CD4-positive, CD25-positive, alpha-beta regulatory T cell (primary cell): ENCODE results near the gene COL4A2. TPM values are rescaled to one million over a fixed set of nuclear protein-coding genes. Genes with fewer than 3 reads are reported as not detected.

ENCODE experiments used
- ATAC-seq, 2 donors: fragments of 150-1000 bp; cut with Tn5 transposase; one replicate each; pipeline ENCODE4 v1.10.0; 2021; ENCODE audit warnings: low read depth in 2 of 2, moderate number of reproducible peaks in 2 of 2, moderate library complexity in 1 of 2
- DNase-seq, 3 donors: peaks; one replicate each; pipeline versions ENCODE4 v3.0.0 to v3.0.0-alpha.2; 2012 to 2022; ENCODE audit warnings: mixed read lengths in 1 of 3
- H3K27ac ChIP-seq: one replicate; pipeline ENCODE4 v1.7.0; 2013; ENCODE audit warnings: mild to moderate bottlenecking, low read length; ENCODE audit not compliant: insufficient read depth, poor library complexity, severe bottlenecking
- H3K27me3 ChIP-seq: one replicate; pipeline ENCODE4 v1.7.0; 2013; ENCODE audit warnings: low read length; ENCODE audit not compliant: control insufficient read depth, insufficient read depth
- H3K36me3 ChIP-seq: one replicate; pipeline ENCODE4 v1.7.0; 2013; ENCODE audit warnings: mild to moderate bottlenecking, low read length, moderate library complexity; ENCODE audit not compliant: control insufficient read depth, insufficient read depth
- H3K4me1 ChIP-seq: 2 replicates; pipeline ENCODE4 v1.7.0; 2013; ENCODE audit warnings: mild to moderate bottlenecking, low read length; ENCODE audit not compliant: insufficient read depth, control insufficient read depth, poor library complexity, severe bottlenecking
- H3K4me3 ChIP-seq: one replicate; pipeline ENCODE4 v1.7.0; 2013; ENCODE audit warnings: low read depth, mild to moderate bottlenecking, low read length, moderate library complexity
- H3K9me3 ChIP-seq, 2 experiments: 1 replicate in 1 of 2; 2 replicates in 1 of 2; pipeline ENCODE4 v1.7.0; 2013; ENCODE audit warnings: low read length in 2 of 2, mild to moderate bottlenecking in 1 of 2, moderate library complexity in 1 of 2; ENCODE audit not compliant: control insufficient read depth in 2 of 2
- H3K27ac Mint-ChIP-seq, 3 donors: one replicate each; pipeline ENCODE4 v1.8.0; 2020 to 2022; ENCODE audit warnings: mild to moderate bottlenecking in 3 of 3, mixed read lengths in 3 of 3, moderate library complexity in 2 of 3
- H3K27me3 Mint-ChIP-seq: one replicate; pipeline ENCODE4 v1.8.0; 2022; ENCODE audit warnings: mild to moderate bottlenecking, mixed read lengths
- H3K36me3 Mint-ChIP-seq: one replicate; pipeline ENCODE4 v1.8.0; 2020; ENCODE audit warnings: mixed read lengths
- H3K4me1 Mint-ChIP-seq, 4 donors: one replicate each; pipeline ENCODE4 v1.8.0; 2020 to 2022; ENCODE audit warnings: mixed read lengths in 4 of 4, mild to moderate bottlenecking in 1 of 4
- H3K4me3 Mint-ChIP-seq, 4 donors: one replicate each; pipeline ENCODE4 v1.8.0; 2020 to 2022; ENCODE audit warnings: mild to moderate bottlenecking in 4 of 4, mixed read lengths in 4 of 4, moderate library complexity in 3 of 4
- H3K9me3 Mint-ChIP-seq, 7 donors: one replicate each; pipeline ENCODE4 v1.8.0; 2020 to 2022; ENCODE audit warnings: mixed read lengths in 7 of 7, mild to moderate bottlenecking in 3 of 7, moderate library complexity in 2 of 7
- polyA plus RNA-seq, 4 donors: library from polyadenylated mRNA; unstranded; fragments of 300-500 nt; fragmentation: Illumina TruSeq; gene quantifications; one replicate each; pipeline ENCODE4 v1.2.3, GENCODE V29; 2021
- total RNA-seq: library from RNA; stranded (reverse); gene quantifications from one replicate; pipeline ENCODE4 v1.2.3, GENCODE V29; 2022

COL4A2 gene
- total and polyA plus RNA-seq, 5 donors from 2014 or later: not detected

DNA sequence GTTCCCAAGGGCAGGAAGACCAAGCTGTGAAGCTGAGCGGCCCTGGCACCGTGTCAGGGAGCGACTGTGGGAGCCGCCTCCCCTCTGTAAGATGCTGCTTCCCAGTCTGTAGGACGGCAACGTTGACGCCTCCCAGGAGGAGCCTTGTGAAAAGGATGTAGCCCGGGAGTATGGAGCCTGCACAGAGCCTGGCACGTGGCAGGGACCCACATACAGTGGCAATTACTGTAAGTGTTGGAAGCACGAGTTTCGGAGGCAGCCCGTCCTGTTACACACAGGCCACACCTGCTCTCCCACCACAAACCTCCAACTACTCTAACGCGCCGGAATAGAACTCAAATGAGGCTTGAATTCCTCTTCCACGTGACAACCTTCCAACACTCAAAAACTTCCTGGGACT lies 247.9 kb downstream of the COL4A2 start:
- peak overlapping the region in 1 of 3 donors; percentile 50 for H3K27ac Mint-ChIP-seq
- H3K4me1 ChIP-seq: no peaks in the 10 kb centered on the region
- ATAC-seq: no peak
- DNase-seq: no peak
- H3K9me3 Mint-ChIP-seq: no peaks in the 10 kb centered on the region
- peaks cover 0 to 8% (median 5%) of the 10 kb centered on the region in 4 donors for H3K4me1 Mint-ChIP-seq
- no peaks in the 10 kb centered on the region for H3K36me3 ChIP-seq
- no peaks in the 10 kb centered on the region for H3K36me3 Mint-ChIP-seq
- H3K27me3 Mint-ChIP-seq: peaks cover 5% of the 10 kb centered on the region
- no peak overlapping the region for H3K4me3 Mint-ChIP-seq
- no peak overlapping the region for H3K27ac ChIP-seq
- H3K4me3 ChIP-seq: no peak overlapping the region
- no peaks in the 10 kb centered on the region for H3K9me3 ChIP-seq
- H3K27me3 ChIP-seq: no peaks in the 10 kb centered on the region

DNA sequence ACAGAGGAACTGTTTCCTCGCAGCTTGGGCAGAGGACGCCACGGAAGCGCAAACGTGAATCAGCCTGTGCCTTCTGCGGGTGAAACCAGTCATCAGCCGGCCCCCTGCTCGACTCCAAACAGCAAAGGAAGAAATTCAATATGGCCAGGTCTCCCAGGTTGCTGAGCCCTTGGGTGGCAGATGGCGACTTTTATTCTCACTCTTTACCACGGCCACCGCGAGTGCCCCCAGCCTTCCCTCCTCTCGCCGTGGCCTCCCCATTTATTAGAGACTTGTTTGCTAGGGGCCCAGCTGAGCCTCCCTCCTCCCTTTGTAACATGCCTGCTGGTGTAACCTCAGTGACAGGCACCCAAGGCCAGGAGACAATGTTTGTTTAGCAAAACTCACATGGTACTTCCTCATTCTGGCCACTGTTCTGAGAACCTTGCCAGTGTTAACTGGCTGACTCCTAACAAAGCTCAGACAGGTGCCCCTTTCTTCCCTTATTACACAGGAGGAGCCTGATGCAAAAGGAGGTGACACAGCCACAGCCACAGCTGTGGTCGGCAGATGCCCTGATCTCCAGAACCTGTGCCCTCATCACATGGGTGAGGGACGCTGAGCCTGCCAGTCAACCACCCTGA lies 248.6 kb downstream of the COL4A2 start:
- no peak overlapping the region for H3K4me3 ChIP-seq
- peak overlapping the region in 2 of 3 donors; percentile 50 to 88 for H3K27ac Mint-ChIP-seq
- no peaks in the 10 kb centered on the region for H3K36me3 ChIP-seq
- H3K4me3 Mint-ChIP-seq: peak overlapping the region in 1 of 4 donors; percentile 7
- no peaks in the 10 kb centered on the region for H3K9me3 ChIP-seq
- peaks cover 0 to 14% (median 11%) of the 10 kb centered on the region in 4 donors for H3K4me1 Mint-ChIP-seq
- peaks cover 11% of the 10 kb centered on the region for H3K27me3 Mint-ChIP-seq
- ATAC-seq (no peak), DNase-seq (no peak)
- no peaks in the 10 kb centered on the region for H3K9me3 Mint-ChIP-seq
- peaks cover 3% of the 10 kb centered on the region for H3K27me3 ChIP-seq
- H3K27ac ChIP-seq: no peak overlapping the region
- no peaks in the 10 kb centered on the region for H3K36me3 Mint-ChIP-seq
- peaks cover 1% of the 10 kb centered on the region for H3K4me1 ChIP-seq

DNA sequence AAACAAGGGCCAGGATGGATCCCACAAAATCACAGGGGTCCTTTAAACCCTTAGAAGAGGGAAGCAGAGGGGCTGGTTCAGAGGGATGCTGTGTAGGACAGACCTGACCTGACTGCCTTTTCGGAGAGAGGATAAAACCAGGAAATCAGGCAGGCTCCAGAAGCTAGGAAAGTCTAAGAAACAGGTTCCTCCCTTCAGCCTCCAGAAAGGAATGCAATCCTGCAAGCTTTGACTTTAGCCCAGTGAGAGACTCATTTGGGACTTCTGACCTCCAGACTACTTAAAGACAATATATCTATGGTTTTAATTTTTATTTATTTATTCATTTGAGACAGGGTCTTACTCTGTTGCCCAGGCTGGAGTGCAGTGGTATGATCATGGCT lies 249.1 kb downstream of the COL4A2 start:
- no peaks in the 10 kb centered on the region for H3K36me3 Mint-ChIP-seq
- H3K4me1 Mint-ChIP-seq: peaks cover 0 to 16% (median 12%) of the 10 kb centered on the region in 4 donors
- no peak overlapping the region for H3K4me3 ChIP-seq
- H3K27me3 Mint-ChIP-seq: peaks cover 15% of the 10 kb centered on the region
- DNase-seq: no peak
- peaks cover 6% of the 10 kb centered on the region for H3K4me1 ChIP-seq
- H3K4me3 Mint-ChIP-seq: peak overlapping the region in 1 of 4 donors; percentile 7
- ATAC-seq: no peak
- no peaks in the 10 kb centered on the region for H3K9me3 ChIP-seq
- H3K27ac Mint-ChIP-seq: peak overlapping the region in 1 of 3 donors; percentile 88
- H3K9me3 Mint-ChIP-seq: no peaks in the 10 kb centered on the region
- no peak overlapping the region for H3K27ac ChIP-seq
- no peaks in the 10 kb centered on the region for H3K36me3 ChIP-seq
- peaks cover 4% of the 10 kb centered on the region for H3K27me3 ChIP-seq

DNA sequence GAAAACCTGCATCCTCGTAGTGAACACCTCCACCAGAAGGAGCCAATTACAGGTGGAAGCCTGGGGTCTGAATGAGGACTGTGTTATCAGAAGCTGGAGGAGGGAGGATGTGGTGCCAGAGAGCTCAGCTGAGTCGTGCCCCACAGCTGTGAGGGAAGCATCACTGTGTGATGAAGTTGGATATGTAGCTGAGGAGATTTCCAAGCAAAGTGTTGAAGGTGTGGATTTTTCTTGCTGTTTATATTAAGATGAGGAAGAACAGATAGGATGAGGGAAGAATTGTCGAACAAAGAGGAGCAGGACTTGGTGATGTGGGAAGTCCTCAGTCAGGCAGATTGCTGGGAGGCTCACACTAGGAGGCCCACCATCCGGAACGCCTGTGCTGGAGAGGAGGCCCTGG lies 250.0 kb downstream of the COL4A2 start:
- Mint-ChIP-seq H3K27me3 (peaks cover 20% of the 10 kb centered on the region), H3K4me3 (peak overlapping the region in 1 of 4 donors; percentile 9), H3K9me3 (no peaks in the 10 kb centered on the region), H3K4me1 (peaks cover 0 to 19% (median 15%) of the 10 kb centered on the region in 4 donors), H3K27ac (peak overlapping the region in 2 of 3 donors; percentile 4 to 21), H3K36me3 (no peaks in the 10 kb centered on the region)
- Histone ChIP-seq H3K36me3 (no peaks in the 10 kb centered on the region), H3K4me1 (peaks cover 13% of the 10 kb centered on the region), H3K9me3 (no peaks in the 10 kb centered on the region), H3K4me3 (no peak overlapping the region), H3K27ac (no peak overlapping the region), H3K27me3 (peaks cover 4% of the 10 kb centered on the region)
- no peak for DNase-seq
- ATAC-seq: no peak

DNA sequence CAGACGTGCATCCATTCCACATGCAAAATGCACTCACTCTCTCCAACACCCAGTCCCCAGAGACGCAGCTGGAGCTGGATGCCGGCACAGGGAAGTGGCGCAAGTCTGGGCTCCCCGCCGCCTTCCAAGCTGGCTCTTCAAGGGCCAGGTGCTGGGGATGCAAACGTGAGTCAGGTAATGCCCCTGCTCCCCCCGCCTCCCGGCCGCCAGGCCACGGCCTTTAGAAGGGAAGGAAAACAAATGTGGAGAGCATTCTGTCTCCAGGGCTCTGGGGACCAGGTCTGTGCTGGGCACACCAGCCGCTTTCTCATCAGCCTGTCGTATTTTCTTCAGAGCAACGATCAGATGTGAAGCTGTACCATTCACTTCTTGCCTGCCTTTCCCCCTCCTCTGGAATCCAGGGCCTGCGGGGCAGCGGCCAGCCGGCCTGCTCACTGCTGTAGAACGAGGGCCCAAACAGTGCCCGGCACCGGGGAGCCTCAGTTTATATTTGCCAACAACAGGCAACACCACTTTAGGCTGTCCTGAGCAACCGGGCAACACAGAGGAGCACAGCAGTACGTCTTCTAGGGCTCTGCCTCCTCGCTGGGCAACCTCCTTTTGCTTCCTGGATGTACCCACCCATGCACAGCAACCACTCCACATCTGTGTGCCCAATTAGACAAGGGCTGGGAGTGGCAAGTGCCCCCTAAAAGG lies 250.7 kb downstream of the COL4A2 start:
- H3K36me3 ChIP-seq: no peaks in the 10 kb centered on the region
- H3K27me3 Mint-ChIP-seq: peaks cover 26% of the 10 kb centered on the region
- DNase-seq: no peak
- H3K9me3 Mint-ChIP-seq: no peaks in the 10 kb centered on the region
- peaks cover 4% of the 10 kb centered on the region for H3K27me3 ChIP-seq
- H3K4me1 ChIP-seq: peaks cover 18% of the 10 kb centered on the region
- H3K27ac ChIP-seq: no peak overlapping the region
- H3K9me3 ChIP-seq: no peaks in the 10 kb centered on the region
- ATAC-seq: no peak
- no peak overlapping the region for H3K4me3 ChIP-seq
- H3K27ac Mint-ChIP-seq: no peak overlapping the region
- H3K4me1 Mint-ChIP-seq: peaks cover 0 to 24% (median 18%) of the 10 kb centered on the region in 4 donors
- no peaks in the 10 kb centered on the region for H3K36me3 Mint-ChIP-seq
- H3K4me3 Mint-ChIP-seq: no peak overlapping the region

DNA sequence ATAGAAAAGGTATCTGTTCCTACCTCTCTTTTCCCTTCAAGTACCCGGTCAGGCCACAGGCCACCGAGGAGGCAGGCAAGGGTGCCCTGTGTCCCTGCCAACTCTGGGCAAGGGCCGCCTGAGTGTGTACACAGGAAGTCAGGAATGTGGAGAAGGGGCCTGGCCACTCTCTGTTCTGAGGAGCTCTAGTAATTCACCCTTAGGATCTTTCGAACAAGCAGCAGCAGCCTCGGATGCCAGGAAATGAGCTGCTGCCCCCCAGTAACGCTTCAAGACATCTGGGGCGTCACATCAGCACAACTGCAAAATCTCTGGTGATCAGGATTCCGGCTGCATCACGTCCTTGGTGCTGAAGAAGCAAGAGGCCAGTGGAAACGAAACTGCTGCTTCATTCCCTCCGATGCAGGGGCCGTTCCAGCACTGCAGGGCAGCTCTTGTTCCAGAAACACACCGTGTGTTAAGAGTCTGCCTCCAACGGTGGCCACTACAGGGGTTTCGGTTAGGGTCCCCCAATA lies 252.4 kb downstream of the COL4A2 start:
- H3K4me1 Mint-ChIP-seq: peaks cover 0 to 31% (median 20%) of the 10 kb centered on the region in 4 donors
- no peak overlapping the region for H3K4me3 ChIP-seq
- H3K9me3 Mint-ChIP-seq: no peaks in the 10 kb centered on the region
- peaks cover 43% of the 10 kb centered on the region for H3K27me3 Mint-ChIP-seq
- H3K36me3 ChIP-seq: no peaks in the 10 kb centered on the region
- H3K9me3 ChIP-seq: no peaks in the 10 kb centered on the region
- H3K36me3 Mint-ChIP-seq: no peaks in the 10 kb centered on the region
- DNase-seq (no peak), ATAC-seq (no peak)
- peak overlapping the region in 2 of 4 donors; percentile 60 to 89 for H3K4me3 Mint-ChIP-seq
- no peak overlapping the region for H3K27ac ChIP-seq
- peaks cover 7% of the 10 kb centered on the region for H3K27me3 ChIP-seq
- peaks cover 18% of the 10 kb centered on the region for H3K4me1 ChIP-seq
- peak overlapping the region in 2 of 3 donors; percentile 20 to 79 for H3K27ac Mint-ChIP-seq

DNA sequence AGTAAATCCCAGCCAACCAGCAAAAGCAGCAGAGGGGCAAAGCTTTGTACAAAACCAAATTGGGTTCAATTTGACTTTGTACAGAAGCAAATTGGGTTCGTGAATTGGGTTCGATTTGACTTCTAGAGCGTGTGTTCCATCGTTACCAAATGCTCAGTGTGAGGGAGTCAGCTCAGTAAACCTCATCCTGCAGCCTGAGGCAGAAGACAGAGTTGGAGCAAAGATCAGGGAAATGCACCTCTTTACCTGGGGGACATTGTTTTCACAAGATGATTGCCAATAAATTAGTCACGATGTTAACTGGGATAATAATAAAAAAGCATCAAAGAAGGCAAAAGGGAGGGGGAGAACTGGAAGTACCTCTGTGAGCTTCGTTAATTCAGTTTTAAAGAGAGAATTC lies 252.9 kb downstream of the COL4A2 start:
- H3K27ac Mint-ChIP-seq: peak overlapping the region in 1 of 3 donors; percentile 79
- ATAC-seq: no peak

More for the DNA sequence above, 252.9 kb downstream of the COL4A2 start:
- no peak overlapping the region for H3K4me3 ChIP-seq
- Mint-ChIP-seq H3K4me1 (peaks cover 0 to 31% (median 20%) of the 10 kb centered on the region in 4 donors), H3K9me3 (no peaks in the 10 kb centered on the region), H3K4me3 (peak overlapping the region; percentile 60 to 95 (median 88)), H3K36me3 (no peaks in the 10 kb centered on the region), H3K27me3 (peaks cover 48% of the 10 kb centered on the region)
- peaks cover 9% of the 10 kb centered on the region for H3K27me3 ChIP-seq
- H3K9me3 ChIP-seq: no peaks in the 10 kb centered on the region
- H3K36me3 ChIP-seq: no peaks in the 10 kb centered on the region
- DNase-seq: no peak
- H3K27ac ChIP-seq: no peak overlapping the region
- peaks cover 18% of the 10 kb centered on the region for H3K4me1 ChIP-seq
